ENCODE results near the gene SOBP.
A peak's percentile ranks its signal among the peaks of the same experiment; 100 is the strongest.

SOBP gene

GRCh38 chr6:107642095-107642860 lies 152.4 kb downstream of the SOBP start:
- DNase-seq = no peak

GRCh38 chr6:107642861-107643328 lies 153.0 kb downstream of the SOBP start:
- DNase-seq = no peak

GRCh38 chr6:107644513-107644912 lies 154.6 kb downstream of the SOBP start:
- no peak for DNase-seq

- DNase-seq = no peak
Measured at GRCh38 chr6:107645740-107646139, 155.8 kb downstream of the SOBP start.

- no peak for DNase-seq
Measured at GRCh38 chr6:107646176-107646575, 156.3 kb downstream of the SOBP start.

- DNase-seq = no peak
Measured at GRCh38 chr6:107646776-107647438, 157.0 kb downstream of the SOBP start.

GRCh38 chr6:107647439-107647948 lies 157.6 kb downstream of the SOBP start:
- DNase-seq = no peak

GRCh38 chr6:107648983-107649382 lies 159.1 kb downstream of the SOBP start:
- DNase-seq = no peak

- no peak for DNase-seq
Measured at GRCh38 chr6:107652526-107653182, 162.7 kb downstream of the SOBP start.

- DNase-seq = peak; percentile 89 to 94
Measured at GRCh38 chr6:107653183-107653580, 163.3 kb downstream of the SOBP start.

GRCh38 chr6:107653861-107654394 lies 164.0 kb downstream of the SOBP start:
- DNase-seq = no peak

GRCh38 chr6:107654764-107655163 lies 164.8 kb downstream of the SOBP start:
- DNase-seq = no peak

- peak; percentile 11 to 67 for DNase-seq
Measured at GRCh38 chr6:107655245-107655644, 165.3 kb downstream of the SOBP start.

- DNase-seq = no peak
Measured at GRCh38 chr6:107655864-107656263, 165.9 kb downstream of the SOBP start.

GRCh38 chr6:107656401-107656800 lies 166.5 kb downstream of the SOBP start:
- no peak for DNase-seq

- DNase-seq = no peak
Measured at GRCh38 chr6:107656883-107657282, 167.0 kb downstream of the SOBP start.

- DNase-seq = no peak
Measured at GRCh38 chr6:107657373-107657754, 167.4 kb downstream of the SOBP start.

GRCh38 chr6:107657755-107658461 lies 168.0 kb downstream of the SOBP start:
- no peak for DNase-seq

GRCh38 chr6:107658920-107659865 lies 169.3 kb downstream of the SOBP start:
- peak; percentile 51 to 68 for DNase-seq

GRCh38 chr6:107660839-107661238 lies 170.9 kb downstream of the SOBP start:
- DNase-seq = no peak

GRCh38 chr6:107661291-107661690 lies 171.4 kb downstream of the SOBP start:
- DNase-seq = no peak
